Caco-2 (cell line): ENCODE data around the gene AFAP1L1. TPM values are rescaled to one million over a fixed set of nuclear protein-coding genes. Genes with fewer than 3 reads are reported as not detected.
"Not testable (repeated sequence)": the region's sequence is repeated elsewhere in the genome, so short reads cannot be mapped to it uniquely, and the experiment has no call there.

Source experiments
- BruUV-seq: library from RNA; stranded (reverse); fragments of 400-500 nt; replicated peaks from 2 replicates; lab custom pipeline; 2021; lab: Mats Ljungman, UMichigan
- CTCF ChIA-PET: fragments of 300-600 bp; sonication (Branson Sonifier 250); formaldehyde crosslinking; loops from one replicate; lab custom pipeline; 2022; ENCODE audit warnings: antibody characterized with exemption; lab: Charles Lee
- POLR2A ChIA-PET: fragments of 300-600 bp; sonication (Branson Sonifier 250); formaldehyde crosslinking; loops from one replicate; lab custom pipeline; 2022; ENCODE audit warnings: antibody characterized with exemption; lab: Charles Lee
- DNase-seq, 2 experiments: peaks; one replicate each; pipeline versions ENCODE4 v3.0.0 to v3.0.0-alpha.2; 2020 to 2022
- H3K27me3 ChIP-seq: replicated peaks from 2 replicates; pipeline ENCODE4 v1.6.0; 2011; ENCODE audit warnings: low read length; ENCODE audit not compliant: control insufficient read depth, insufficient read depth
- H3K36me3 ChIP-seq: 2 replicates; pipeline ENCODE4 v1.5.1; 2011; ENCODE audit warnings: low read length; ENCODE audit not compliant: control insufficient read depth, insufficient read depth
- H3K4me1 ChIP-seq: fragments of 250-450 bp; sonication (Bioruptor Pico); 2 replicates; pipeline ENCODE4 v1.5.1; 2020; ENCODE audit warnings: mild to moderate bottlenecking
- H3K4me3 ChIP-seq: 2 replicates; pipeline ENCODE4 v1.5.1; 2011; ENCODE audit warnings: low read depth, mild to moderate bottlenecking, control low read depth, low read length
- H3K9me3 ChIP-seq: fragments of 250-450 bp; sonication (Bioruptor Pico); 2 replicates; pipeline ENCODE4 v1.5.1; 2020; ENCODE audit warnings: mild to moderate bottlenecking, moderate library complexity
- H3K27ac Mint-ChIP-seq: one replicate; pipeline ENCODE4 v1.8.0; 2022; ENCODE audit warnings: mixed read lengths; ENCODE audit not compliant: unreplicated experiment
- H3K27me3 Mint-ChIP-seq: one replicate; pipeline ENCODE4 v1.8.0; 2022; ENCODE audit warnings: mixed read lengths; ENCODE audit not compliant: insufficient read depth, unreplicated experiment
- H3K36me3 Mint-ChIP-seq: one replicate; pipeline ENCODE4 v1.8.0; 2022; ENCODE audit warnings: mild to moderate bottlenecking, mixed read lengths; ENCODE audit not compliant: insufficient read depth, unreplicated experiment
- H3K4me1 Mint-ChIP-seq: one replicate; pipeline ENCODE4 v1.8.0; 2022; ENCODE audit warnings: low read depth, mixed read lengths; ENCODE audit not compliant: unreplicated experiment
- H3K4me3 Mint-ChIP-seq: one replicate; pipeline ENCODE4 v1.8.0; 2022; ENCODE audit warnings: mild to moderate bottlenecking, moderate library complexity, mixed read lengths; ENCODE audit not compliant: unreplicated experiment
- H3K9me3 Mint-ChIP-seq: one replicate; pipeline ENCODE4 v1.8.0; 2022; ENCODE audit warnings: mixed read lengths; ENCODE audit not compliant: unreplicated experiment
- CTCF ChIP-seq, 2 experiments: fragments of 200-600 bp in 1 of 2; IDR thresholded peaks; 1 replicate in 1 of 2; 2 replicates in 1 of 2; pipeline versions ENCODE4 v1.5.1 to v1.8.0; 2011 to 2022; ENCODE audit warnings: antibody characterized with exemption in 1 of 2, control low read depth in 1 of 2, inconsistent platforms in 1 of 2, low read depth in 1 of 2, low read length in 1 of 2, mild to moderate bottlenecking in 1 of 2, moderate library complexity in 1 of 2; ENCODE audit not compliant: insufficient read depth in 1 of 2, severe bottlenecking in 1 of 2, unreplicated experiment in 1 of 2
- intact Hi-C: fragments of 100-400 bp; cut with micrococcal nuclease; formaldehyde crosslinking; loops from one replicate; pipeline ENCODE4 v1.10.0; 2022; ENCODE audit not compliant: unreplicated experiment
- total RNA-seq: library from RNA; stranded (reverse); gene quantifications from 2 replicates; pipeline ENCODE4 v1.2.3, GENCODE V29; 2022

The AFAP1L1 gene
- total RNA-seq, 1 experiment from 2014 or later = 0.45 TPM

DNA sequence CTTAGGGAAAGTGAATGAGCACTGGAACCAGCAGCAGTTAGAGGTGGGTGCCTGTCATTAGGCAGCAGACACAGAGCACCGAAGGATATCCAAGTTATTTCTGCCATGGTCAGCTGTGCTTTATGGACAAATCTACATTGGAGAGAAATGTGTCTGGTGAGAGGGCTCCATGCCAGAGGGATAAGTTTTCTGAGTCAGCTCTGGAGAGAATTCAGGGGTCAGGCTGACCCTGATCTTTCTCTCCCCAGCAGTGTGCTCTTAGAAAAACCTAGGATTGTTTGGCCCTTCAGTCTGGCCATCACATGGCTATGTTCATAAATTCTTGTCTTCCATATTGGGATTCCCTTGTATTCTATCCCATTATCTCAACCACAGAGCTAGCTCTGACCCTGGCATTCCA, 116.3 kb downstream of the AFAP1L1 start:
- CTCF ChIA-PET = no interaction called here
- Histone ChIP-seq H3K4me3 (no peak overlapping the region), H3K27me3 (no peaks in the 10 kb centered on the region), H3K9me3 (no peaks in the 10 kb centered on the region), H3K36me3 (no peaks in the 10 kb centered on the region), H3K4me1 (no peaks in the 10 kb centered on the region)
- Mint-ChIP-seq H3K9me3 (no peaks in the 10 kb centered on the region), H3K27me3 (no peaks in the 10 kb centered on the region), H3K4me3 (no peak overlapping the region), H3K36me3 (no peaks in the 10 kb centered on the region), H3K4me1 (no peaks in the 10 kb centered on the region), H3K27ac (no peak overlapping the region)
- POLR2A ChIA-PET = no interaction called here
- intact Hi-C loops = no loop called here
- no peak for TF ChIP-seq CTCF (IDR thresholded peaks at IDR 0.05; ENCODE audit: insufficient read depth in 1 of 2, low read depth in 1 of 2, low read length in 1 of 2, severe bottlenecking in 1 of 2, unreplicated experiment in 1 of 2)
- DNase-seq = no peak
- no TSS peak for BruUV-seq

DNA sequence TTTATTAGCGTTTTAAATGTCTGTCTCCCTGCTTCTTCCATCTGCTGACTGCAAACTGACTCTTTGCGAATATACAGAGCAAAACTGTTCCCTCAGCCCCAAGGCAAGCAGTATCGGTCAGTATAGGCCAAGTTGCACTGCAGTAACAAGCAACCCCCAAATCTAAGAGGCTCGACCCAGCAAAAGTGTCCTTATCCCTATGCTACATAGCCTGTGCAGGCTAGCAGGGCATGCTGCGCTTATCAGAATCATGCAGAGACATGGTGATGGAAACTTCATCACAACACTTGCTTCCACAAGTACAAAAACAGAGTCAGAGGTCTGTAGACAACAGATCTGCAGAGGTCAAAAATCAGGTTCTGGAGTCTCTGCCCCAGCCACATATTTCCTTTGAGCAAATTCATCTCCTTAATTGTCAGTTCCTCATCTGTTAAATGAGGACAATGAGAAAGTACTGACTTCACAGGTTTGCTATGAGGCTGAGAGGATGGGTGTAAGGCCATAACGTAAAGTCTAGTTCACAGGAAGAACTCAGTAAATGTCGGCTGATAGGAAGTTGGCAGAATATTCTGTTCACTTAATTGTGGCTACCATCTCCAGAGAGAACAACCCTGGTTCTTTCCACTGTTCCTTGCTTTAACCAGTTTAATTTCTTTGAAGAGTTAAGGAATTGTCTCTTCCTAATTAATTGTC, 117.0 kb downstream of the AFAP1L1 start:
- BruUV-seq = no TSS peak
- Mint-ChIP-seq H3K36me3 (no peaks in the 10 kb centered on the region), H3K27ac (no peak overlapping the region), H3K4me1 (no peaks in the 10 kb centered on the region), H3K4me3 (no peak overlapping the region), H3K9me3 (no peaks in the 10 kb centered on the region), H3K27me3 (no peaks in the 10 kb centered on the region)
- Histone ChIP-seq H3K4me1 (no peaks in the 10 kb centered on the region), H3K9me3 (no peaks in the 10 kb centered on the region), H3K36me3 (no peaks in the 10 kb centered on the region), H3K4me3 (no peak overlapping the region), H3K27me3 (no peaks in the 10 kb centered on the region)
- ChIA-PET POLR2A (interaction anchor here (1.0 kb wide), 1 partner anchor 43 kb away, joined by 3 read pairs; the partner anchor contains the start of gene GRPEL2), CTCF (no interaction called here)
- intact Hi-C loops = no loop called here
- TF ChIP-seq CTCF (IDR thresholded peaks at IDR 0.05; ENCODE audit: insufficient read depth in 1 of 2, low read depth in 1 of 2, low read length in 1 of 2, severe bottlenecking in 1 of 2, unreplicated experiment in 1 of 2) = no peak
- DNase-seq = no peak

GRCh38 chr5:149389552-149390495, 118.2 kb downstream of the AFAP1L1 start:
- H3K9me3 Mint-ChIP-seq = no peaks in the 10 kb centered on the region
- Histone ChIP-seq H3K4me3 (no peak overlapping the region), H3K4me1 (no peaks in the 10 kb centered on the region), H3K9me3 (no peaks in the 10 kb centered on the region), H3K27me3 (no peaks in the 10 kb centered on the region), H3K36me3 (no peaks in the 10 kb centered on the region)
- DNase-seq = no peak
- no peak overlapping the region for H3K27ac Mint-ChIP-seq
- H3K36me3 Mint-ChIP-seq = no peaks in the 10 kb centered on the region
- no TSS peak for BruUV-seq
- no peak for TF ChIP-seq CTCF (IDR thresholded peaks at IDR 0.05; ENCODE audit: insufficient read depth in 1 of 2, low read depth in 1 of 2, low read length in 1 of 2, severe bottlenecking in 1 of 2, unreplicated experiment in 1 of 2)
- no peak overlapping the region for H3K4me3 Mint-ChIP-seq
- H3K27me3 Mint-ChIP-seq = no peaks in the 10 kb centered on the region
- intact Hi-C loops = no loop called here
- CTCF ChIA-PET = interaction anchor here (0.7 kb wide), 2 partner anchors 44 to 80 kb away, joined by 3 to 4 read pairs; no protein-coding TSS in a partner anchor
- no peaks in the 10 kb centered on the region for H3K4me1 Mint-ChIP-seq
- POLR2A ChIA-PET = interaction anchor here (0.8 to 1.0 kb wide), 2 partner anchors 18 to 44 kb away, joined by 3 read pairs; partner anchors contain the start of gene GRPEL2

GRCh38 chr5:149391076-149391475, 119.4 kb downstream of the AFAP1L1 start:
- H3K36me3 ChIP-seq, BruUV-seq, H3K4me1 ChIP-seq, H3K4me3 Mint-ChIP-seq, H3K4me1 Mint-ChIP-seq, H3K9me3 Mint-ChIP-seq, DNase-seq, intact Hi-C loops, H3K27me3 Mint-ChIP-seq, POLR2A ChIA-PET, H3K36me3 Mint-ChIP-seq, CTCF ChIA-PET, H3K27ac Mint-ChIP-seq, H3K4me3 ChIP-seq, H3K27me3 ChIP-seq, H3K9me3 ChIP-seq: not testable (repeated sequence)
